HEK293 (cell line): ENCODE data around the gene MRPS18A.

Source experiments
- GLI2 ChIP-seq: fragments of 450-650 bp; formaldehyde crosslinking; IDR thresholded peaks from 2 replicates; pipeline ENCODE4; 2017; ENCODE audit warnings: missing biosample characterization, missing genetic modification characterization, low read depth, borderline replicate concordance
- GLI4 ChIP-seq: fragments of 450-650 bp; formaldehyde crosslinking; IDR thresholded peaks from 2 replicates; pipeline ENCODE4 v1.5.1; 2016; ENCODE audit warnings: missing biosample characterization, missing genetic modification characterization
- KLF10 ChIP-seq: fragments of 450-650 bp; IDR thresholded peaks from 2 replicates; pipeline ENCODE4 v1.5.1; 2018; ENCODE audit warnings: missing biosample characterization, mild to moderate bottlenecking, missing genetic modification characterization
- KLF7 ChIP-seq: fragments of 450-650 bp; formaldehyde crosslinking; IDR thresholded peaks from 2 replicates; pipeline ENCODE4 v1.5.1; 2016; ENCODE audit warnings: missing biosample characterization, missing genetic modification characterization, borderline replicate concordance
- MYNN ChIP-seq: fragments of 450-650 bp; formaldehyde crosslinking; IDR thresholded peaks from 2 replicates; pipeline ENCODE4 v1.5.1; 2016; ENCODE audit warnings: missing biosample characterization, missing genetic modification characterization, borderline replicate concordance
- OVOL3 ChIP-seq: fragments of 450-650 bp; formaldehyde crosslinking; IDR thresholded peaks from 2 replicates; pipeline ENCODE4 v1.5.1; 2016; ENCODE audit warnings: missing biosample characterization, missing genetic modification characterization
- SCRT1 ChIP-seq: fragments of 450-650 bp; formaldehyde crosslinking; IDR thresholded peaks from 2 replicates; pipeline ENCODE4 v1.5.1; 2016; ENCODE audit warnings: missing biosample characterization, missing genetic modification characterization, borderline replicate concordance
- TCF7L2 ChIP-seq: IDR thresholded peaks from 2 replicates; pipeline ENCODE4 v1.6.1; 2011; ENCODE audit warnings: low read depth, mild to moderate bottlenecking, inconsistent platforms, low read length, moderate library complexity, borderline replicate concordance
- TRIM28 ChIP-seq: IDR thresholded peaks from 2 replicates; pipeline ENCODE4 v1.6.1; 2011; ENCODE audit warnings: low read length, control low read depth, borderline replicate concordance
- YY2 ChIP-seq: fragments of 450-650 bp; formaldehyde crosslinking; IDR thresholded peaks from 2 replicates; pipeline ENCODE4 v1.5.1; 2016; ENCODE audit warnings: missing biosample characterization, missing genetic modification characterization
- ZBTB7A ChIP-seq: fragments of 450-650 bp; formaldehyde crosslinking; IDR thresholded peaks from 2 replicates; pipeline ENCODE4 v1.5.1; 2016; ENCODE audit warnings: low read depth, missing biosample characterization, missing genetic modification characterization
- ZFP69B ChIP-seq: fragments of 450-650 bp; formaldehyde crosslinking; IDR thresholded peaks from 2 replicates; pipeline ENCODE4 v1.5.1; 2016; ENCODE audit warnings: missing biosample characterization, missing genetic modification characterization
- ZNF138 ChIP-seq: fragments of 450-650 bp; formaldehyde crosslinking; IDR thresholded peaks from 2 replicates; pipeline ENCODE4 v1.5.1; 2016; ENCODE audit warnings: missing biosample characterization, missing genetic modification characterization, borderline replicate concordance
- ZNF146 ChIP-seq: fragments of 450-650 bp; formaldehyde crosslinking; IDR thresholded peaks from 2 replicates; pipeline ENCODE4 v1.5.1; 2016; ENCODE audit warnings: missing biosample characterization, missing genetic modification characterization
- ZNF157 ChIP-seq: fragments of 450-650 bp; formaldehyde crosslinking; IDR thresholded peaks from 2 replicates; pipeline ENCODE4 v1.5.1; 2016; ENCODE audit warnings: missing biosample characterization, missing genetic modification characterization
- ZNF184 ChIP-seq: fragments of 450-650 bp; IDR thresholded peaks from 2 replicates; pipeline ENCODE4 v1.5.1; 2018; ENCODE audit warnings: missing biosample characterization, mild to moderate bottlenecking, missing genetic modification characterization
- ZNF19 ChIP-seq: fragments of 450-650 bp; formaldehyde crosslinking; IDR thresholded peaks from 2 replicates; pipeline ENCODE4; 2016; ENCODE audit warnings: missing biosample characterization, missing genetic modification characterization, low read depth
- ZNF26 ChIP-seq: fragments of 450-650 bp; formaldehyde crosslinking; IDR thresholded peaks from 2 replicates; pipeline ENCODE4 v1.5.1; 2016; ENCODE audit warnings: missing biosample characterization, missing genetic modification characterization
- ZNF266 ChIP-seq: fragments of 450-650 bp; formaldehyde crosslinking; IDR thresholded peaks from 2 replicates; pipeline ENCODE4 v1.5.1; 2016; ENCODE audit warnings: missing biosample characterization, missing genetic modification characterization, low read depth
- ZNF302 ChIP-seq: fragments of 450-650 bp; formaldehyde crosslinking; IDR thresholded peaks from 2 replicates; pipeline ENCODE4 v1.5.1; 2016; ENCODE audit warnings: missing biosample characterization, missing genetic modification characterization, low read depth
- ZNF341 ChIP-seq: fragments of 450-650 bp; formaldehyde crosslinking; IDR thresholded peaks from 2 replicates; pipeline ENCODE4; 2016; ENCODE audit warnings: low read depth, missing biosample characterization, missing genetic modification characterization
- ZNF350 ChIP-seq: fragments of 450-650 bp; formaldehyde crosslinking; IDR thresholded peaks from 2 replicates; pipeline ENCODE4 v1.5.0; 2017; ENCODE audit warnings: missing biosample characterization, mild to moderate bottlenecking, missing genetic modification characterization
- ZNF404 ChIP-seq: fragments of 450-650 bp; formaldehyde crosslinking; IDR thresholded peaks from 2 replicates; pipeline ENCODE4 v1.5.1; 2017; ENCODE audit warnings: missing biosample characterization, missing genetic modification characterization
- ZNF555 ChIP-seq: fragments of 450-650 bp; formaldehyde crosslinking; conservative IDR thresholded peaks from 2 replicates; pipeline ENCODE4 v1.5.1; 2017; ENCODE audit warnings: missing biosample characterization, mild to moderate bottlenecking, missing genetic modification characterization, inconsistent platforms
- ZNF558 ChIP-seq: fragments of 450-650 bp; formaldehyde crosslinking; IDR thresholded peaks from 2 replicates; pipeline ENCODE4 v1.5.1; 2016; ENCODE audit warnings: missing biosample characterization, missing genetic modification characterization
- ZNF623 ChIP-seq: fragments of 450-650 bp; formaldehyde crosslinking; IDR thresholded peaks from 2 replicates; pipeline ENCODE4 v1.5.1; 2016; ENCODE audit warnings: missing biosample characterization, missing genetic modification characterization
- ZNF626 ChIP-seq: fragments of 450-650 bp; sonication (Bioruptor Pico); formaldehyde crosslinking; IDR thresholded peaks from 2 replicates; pipeline ENCODE4 v1.5.1; 2018; ENCODE audit warnings: missing biosample characterization, missing genetic modification characterization, inconsistent platforms
- ZNF629 ChIP-seq: fragments of 450-650 bp; formaldehyde crosslinking; IDR thresholded peaks from 2 replicates; pipeline ENCODE4 v1.5.1; 2017; ENCODE audit warnings: missing biosample characterization, missing genetic modification characterization
- ZNF639 ChIP-seq: fragments of 450-650 bp; formaldehyde crosslinking; IDR thresholded peaks from 2 replicates; pipeline ENCODE4 v1.5.1; 2016; ENCODE audit warnings: missing biosample characterization, missing genetic modification characterization
- ZNF701 ChIP-seq: fragments of 450-650 bp; formaldehyde crosslinking; IDR thresholded peaks from 2 replicates; pipeline ENCODE4 v1.5.1; 2016; ENCODE audit warnings: missing biosample characterization, missing genetic modification characterization
- ZNF777 ChIP-seq: fragments of 450-650 bp; formaldehyde crosslinking; IDR thresholded peaks from 2 replicates; pipeline ENCODE4 v1.5.1; 2017; ENCODE audit warnings: missing biosample characterization, missing genetic modification characterization, borderline replicate concordance
- ZNF785 ChIP-seq: fragments of 450-650 bp; formaldehyde crosslinking; IDR thresholded peaks from 2 replicates; pipeline ENCODE4 v1.5.1; 2016; ENCODE audit warnings: missing biosample characterization, missing genetic modification characterization
- ZNF837 ChIP-seq: fragments of 450-650 bp; formaldehyde crosslinking; IDR thresholded peaks from 2 replicates; pipeline ENCODE4 v1.5.1; 2016; ENCODE audit warnings: missing biosample characterization, missing genetic modification characterization
- ZNF843 ChIP-seq: fragments of 450-650 bp; formaldehyde crosslinking; IDR thresholded peaks from 2 replicates; pipeline ENCODE4 v1.5.1; 2016; ENCODE audit warnings: missing biosample characterization, missing genetic modification characterization
- TF ChIP-seq, protein P1 (sequence below): fragments of 450-650 bp; formaldehyde crosslinking; IDR thresholded peaks from 2 replicates; pipeline ENCODE4 v1.5.1; 2017; ENCODE audit warnings: missing biosample characterization, missing genetic modification characterization
- TF ChIP-seq, protein P2 (sequence below): fragments of 450-650 bp; formaldehyde crosslinking; IDR thresholded peaks from 2 replicates; pipeline ENCODE4 v1.5.0; 2017; ENCODE audit warnings: missing biosample characterization, missing genetic modification characterization, borderline replicate concordance

Gene MRPS18A

DNA sequence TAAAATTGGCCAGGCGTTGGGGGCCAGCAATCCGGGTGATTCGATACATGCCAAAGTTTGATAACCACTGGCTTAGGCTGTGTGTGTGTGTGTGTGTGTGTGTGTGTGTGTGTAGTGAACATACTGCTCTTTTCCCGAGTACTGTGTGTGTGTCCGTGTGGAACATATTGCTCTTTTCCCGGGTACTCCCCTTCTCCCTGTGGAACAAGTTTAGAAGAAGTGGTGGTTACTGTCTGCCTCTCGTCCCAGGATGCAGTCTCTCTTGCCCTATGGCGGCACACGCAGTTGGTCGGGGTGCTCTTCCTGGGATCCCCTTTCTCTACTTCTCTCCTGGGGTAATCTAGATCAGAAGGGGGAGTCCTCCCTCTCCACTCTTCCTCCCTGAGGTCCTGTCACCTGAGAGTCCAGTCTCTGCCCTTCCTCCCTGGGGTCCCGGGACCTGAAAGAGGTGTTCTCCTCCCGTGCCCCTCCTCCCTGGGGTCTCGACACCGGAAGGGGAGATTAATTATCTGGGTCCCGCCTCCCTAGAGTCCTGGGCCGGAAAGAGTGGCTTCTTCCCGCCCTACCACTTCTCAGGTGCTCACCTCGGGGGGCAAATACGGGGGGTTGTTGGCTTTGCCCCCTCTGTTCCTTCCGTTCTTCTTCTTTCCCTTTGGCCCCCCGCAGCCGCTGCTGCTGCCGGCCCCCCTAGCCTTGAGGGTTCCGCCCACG is 59.0 kb downstream of the MRPS18A start (continued):
- TF ChIP-seq ZNF350 (tag by site-specific recombination) (no peak), TRIM28 (no peak; the same call in 1 of the 2 replicates), YY2 (tag by site-specific recombination) (peak; percentile 70; the same call in 1 of the 2 replicates), ZNF302 (tag by site-specific recombination) (no peak), MYNN (no peak), ZNF555 (tag by site-specific recombination) (no peak), ZNF341 (peak; percentile 96), ZNF777 (tag by site-specific recombination) (no peak), ZNF138 (no peak), ZNF639 (peak; percentile 45; the same call in 1 of the 2 replicates), OVOL3 (tag by site-specific recombination) (no peak), ZNF19 (tag by site-specific recombination) (no peak), GLI4 (tag by site-specific recombination) (0 out of 2 replicates have a peak, but pooled peaks have one; percentile 36), ZNF157 (tag by site-specific recombination) (no peak), ZNF558 (tag by site-specific recombination) (no peak), ZNF184 (tag by site-specific recombination) (no peak), ZNF701 (no peak), ZNF26 (no peak), ZNF843 (tag by site-specific recombination) (no peak), GLI2 (tag by site-specific recombination) (no peak), TCF7L2 (no peak), KLF10 (tag by site-specific recombination) (no peak), ZBTB7A (tag by site-specific recombination) (peak; percentile 55; the same call in 1 of the 2 replicates), KLF7 (tag by site-specific recombination) (no peak), ZNF626 (tag by site-specific recombination) (no peak), ZNF146 (no peak; the same call in 1 of the 2 replicates), ZNF266 (tag by site-specific recombination) (no peak), SCRT1 (tag by site-specific recombination) (no peak), ZNF785 (tag by site-specific recombination) (no peak), ZNF837 (tag by site-specific recombination) (no peak), ZFP69B (tag by site-specific recombination) (no peak), ZNF404 (tag by site-specific recombination) (no peak), ZNF629 (no peak), ZNF623 (tag by site-specific recombination) (no peak; the same call in 1 of the 2 replicates)
- TF ChIP-seq, protein P1, sequence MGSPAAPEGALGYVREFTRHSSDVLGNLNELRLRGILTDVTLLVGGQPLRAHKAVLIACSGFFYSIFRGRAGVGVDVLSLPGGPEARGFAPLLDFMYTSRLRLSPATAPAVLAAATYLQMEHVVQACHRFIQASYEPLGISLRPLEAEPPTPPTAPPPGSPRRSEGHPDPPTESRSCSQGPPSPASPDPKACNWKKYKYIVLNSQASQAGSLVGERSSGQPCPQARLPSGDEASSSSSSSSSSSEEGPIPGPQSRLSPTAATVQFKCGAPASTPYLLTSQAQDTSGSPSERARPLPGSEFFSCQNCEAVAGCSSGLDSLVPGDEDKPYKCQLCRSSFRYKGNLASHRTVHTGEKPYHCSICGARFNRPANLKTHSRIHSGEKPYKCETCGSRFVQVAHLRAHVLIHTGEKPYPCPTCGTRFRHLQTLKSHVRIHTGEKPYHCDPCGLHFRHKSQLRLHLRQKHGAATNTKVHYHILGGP (tag by site-specific recombination), result no peak
- TF ChIP-seq, protein P2, sequence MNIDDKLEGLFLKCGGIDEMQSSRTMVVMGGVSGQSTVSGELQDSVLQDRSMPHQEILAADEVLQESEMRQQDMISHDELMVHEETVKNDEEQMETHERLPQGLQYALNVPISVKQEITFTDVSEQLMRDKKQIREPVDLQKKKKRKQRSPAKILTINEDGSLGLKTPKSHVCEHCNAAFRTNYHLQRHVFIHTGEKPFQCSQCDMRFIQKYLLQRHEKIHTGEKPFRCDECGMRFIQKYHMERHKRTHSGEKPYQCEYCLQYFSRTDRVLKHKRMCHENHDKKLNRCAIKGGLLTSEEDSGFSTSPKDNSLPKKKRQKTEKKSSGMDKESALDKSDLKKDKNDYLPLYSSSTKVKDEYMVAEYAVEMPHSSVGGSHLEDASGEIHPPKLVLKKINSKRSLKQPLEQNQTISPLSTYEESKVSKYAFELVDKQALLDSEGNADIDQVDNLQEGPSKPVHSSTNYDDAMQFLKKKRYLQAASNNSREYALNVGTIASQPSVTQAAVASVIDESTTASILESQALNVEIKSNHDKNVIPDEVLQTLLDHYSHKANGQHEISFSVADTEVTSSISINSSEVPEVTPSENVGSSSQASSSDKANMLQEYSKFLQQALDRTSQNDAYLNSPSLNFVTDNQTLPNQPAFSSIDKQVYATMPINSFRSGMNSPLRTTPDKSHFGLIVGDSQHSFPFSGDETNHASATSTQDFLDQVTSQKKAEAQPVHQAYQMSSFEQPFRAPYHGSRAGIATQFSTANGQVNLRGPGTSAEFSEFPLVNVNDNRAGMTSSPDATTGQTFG (tag by site-specific recombination), result no peak
